Natural killer cell (primary cell): Measurements from ENCODE around the gene ZNF579. TPM values are rescaled to one million over a fixed set of nuclear protein-coding genes. Genes with fewer than 3 reads are reported as not detected.

Experiments used
- ATAC-seq, 3 donors: fragments of 150-1000 bp in 2 of 3; fragments of 200-7000 bp in 1 of 3; cut with Tn5 transposase; 1 replicate in 1 of 3; 2 replicates in 2 of 3; pipeline ENCODE4 v1.10.0; 2021; ENCODE audit warnings: mild to moderate bottlenecking in 2 of 3, moderate library complexity in 2 of 3
- DNase-seq, 2 donors: peaks; one replicate each; pipeline versions ENCODE4 v3.0.0 to v3.0.0-alpha.2; 2013 to 2021; ENCODE audit warnings: mixed read lengths in 1 of 2
- H3K27ac ChIP-seq: one replicate; pipeline ENCODE4 v1.5.1; 2013; ENCODE audit warnings: mild to moderate bottlenecking, low read length
- H3K27me3 ChIP-seq: one replicate; pipeline ENCODE4 v1.6.1; 2013; ENCODE audit warnings: low read length; ENCODE audit not compliant: control insufficient read depth, insufficient read depth
- H3K36me3 ChIP-seq: one replicate; pipeline ENCODE4 v1.6.1; 2013; ENCODE audit warnings: low read length; ENCODE audit not compliant: control insufficient read depth, insufficient read depth
- H3K4me1 ChIP-seq: one replicate; pipeline ENCODE4 v1.6.1; 2013; ENCODE audit warnings: low read length; ENCODE audit not compliant: control insufficient read depth, insufficient read depth
- H3K4me3 ChIP-seq: one replicate; pipeline ENCODE4 v1.5.1; 2013; ENCODE audit warnings: low read length
- H3K9me3 ChIP-seq: one replicate; pipeline ENCODE4 v1.6.1; 2013; ENCODE audit warnings: low read length; ENCODE audit not compliant: control insufficient read depth, insufficient read depth
- H3K27ac Mint-ChIP-seq, 2 donors: one replicate each; pipeline ENCODE4 v1.8.0; 2022; ENCODE audit warnings: mild to moderate bottlenecking in 2 of 2, mixed read lengths in 2 of 2, moderate library complexity in 1 of 2
- H3K27me3 Mint-ChIP-seq, 2 donors: one replicate each; pipeline ENCODE4 v1.8.0; 2022; ENCODE audit warnings: low read depth in 2 of 2, mixed read lengths in 2 of 2
- H3K36me3 Mint-ChIP-seq: one replicate; pipeline ENCODE4 v1.8.0; 2022; ENCODE audit warnings: mixed read lengths
- H3K4me1 Mint-ChIP-seq, 2 donors: one replicate each; pipeline ENCODE4 v1.8.0; 2022; ENCODE audit warnings: mixed read lengths in 2 of 2
- H3K4me3 Mint-ChIP-seq: one replicate; pipeline ENCODE4 v1.8.0; 2022; ENCODE audit warnings: mild to moderate bottlenecking, moderate library complexity, mixed read lengths
- H3K9me3 Mint-ChIP-seq, 2 donors: one replicate each; pipeline ENCODE4 v1.8.0; 2022; ENCODE audit warnings: mixed read lengths in 2 of 2
- CTCF ChIP-seq: fragments of 200-600 bp; IDR thresholded peaks from one replicate; pipeline ENCODE4 v1.8.0; 2022; ENCODE audit warnings: antibody characterized with exemption
- WGBS: methylation state at CpG from one replicate; pipeline ENCODE4 v1.1.7; 2013; ENCODE audit warnings: missing lambda C conversion rate; ENCODE audit not compliant: insufficient coverage; 5-methylcytosine and 5-hydroxymethylcytosine counted together
- intact Hi-C: fragments of 100-400 bp; cut with micrococcal nuclease; formaldehyde crosslinking; loops from one replicate; pipeline ENCODE4 v1.14.2; 2022
- total RNA-seq, 4 donors: library from RNA; stranded (reverse); fragments of 120-200 nt in 1 of 4; gene quantifications; one replicate each; pipeline versions ENCODE4 v1.2.3 to v1.2.4, GENCODE V29; 2013 to 2022

Gene ZNF579
- total RNA-seq, 3 donors from 2014 or later (not counting 1 experiment from before 2014, with no cell fraction given): 8.3 to 11.2 (median 9.5) TPM

- H3K27ac ChIP-seq: peak overlapping the region; percentile 71
- WGBS: under 1% methylated on average over 39 of the region's 43 CpGs
- no peaks in the 10 kb centered on the region for H3K9me3 ChIP-seq
- intact Hi-C loops: loop anchor here (5.0 kb wide), 1 partner anchor 37 kb away; the partner anchor contains the start of genes ZNF580 and ZNF581
- H3K27ac Mint-ChIP-seq: peak overlapping the region; percentile 93 to 95
- H3K36me3 ChIP-seq: no peaks in the 10 kb centered on the region
- ATAC-seq (peak; percentile 77 to 88 (median 81)), DNase-seq (peak; percentile 93 to 99)
- H3K27me3 Mint-ChIP-seq: no peaks in the 10 kb centered on the region
- H3K4me1 ChIP-seq: peaks cover 36% of the 10 kb centered on the region
- H3K4me3 ChIP-seq: peak overlapping the region; percentile 52
- H3K27me3 ChIP-seq: no peaks in the 10 kb centered on the region
- H3K4me3 Mint-ChIP-seq: peak overlapping the region; percentile 88
- no peaks in the 10 kb centered on the region for H3K9me3 Mint-ChIP-seq
- TF ChIP-seq CTCF: no peak
- H3K4me1 Mint-ChIP-seq: peaks cover 56 to 70% of the 10 kb centered on the region in 2 donors
- no peaks in the 10 kb centered on the region for H3K36me3 Mint-ChIP-seq
Observed at GRCh38 chr19:55605207-55605636, 24.6 kb upstream of the ZNF579 start.

- intact Hi-C loops: no loop called here
- no peaks in the 10 kb centered on the region for H3K36me3 ChIP-seq
- no peaks in the 10 kb centered on the region for H3K9me3 Mint-ChIP-seq
- WGBS: 90% methylated on average over 22 of the region's 22 CpGs
- H3K27ac ChIP-seq: no peak overlapping the region
- ATAC-seq (no peak), DNase-seq (no peak)
- peaks cover 50 to 67% of the 10 kb centered on the region in 2 donors for H3K4me1 Mint-ChIP-seq
- H3K36me3 Mint-ChIP-seq: no peaks in the 10 kb centered on the region
- H3K9me3 ChIP-seq: no peaks in the 10 kb centered on the region
- no peaks in the 10 kb centered on the region for H3K27me3 ChIP-seq
- H3K27me3 Mint-ChIP-seq: no peaks in the 10 kb centered on the region
- H3K27ac Mint-ChIP-seq: peak overlapping the region; percentile 29 to 95
- TF ChIP-seq CTCF: no peak
- H3K4me3 Mint-ChIP-seq: peak overlapping the region; percentile 71
- H3K4me3 ChIP-seq: no peak overlapping the region
- peaks cover 41% of the 10 kb centered on the region for H3K4me1 ChIP-seq
Observed at GRCh38 chr19:55603581-55604292, 23.1 kb upstream of the ZNF579 start.

- TF ChIP-seq CTCF: no peak
- peaks cover 43% of the 10 kb centered on the region for H3K4me1 ChIP-seq
- H3K9me3 ChIP-seq: no peaks in the 10 kb centered on the region
- H3K27ac ChIP-seq: no peak overlapping the region
- no peaks in the 10 kb centered on the region for H3K36me3 ChIP-seq
- WGBS: 96% methylated on average over 21 of the region's 21 CpGs
- H3K9me3 Mint-ChIP-seq: no peaks in the 10 kb centered on the region
- intact Hi-C loops: no loop called here
- no peaks in the 10 kb centered on the region for H3K27me3 Mint-ChIP-seq
- no peak overlapping the region for H3K4me3 ChIP-seq
- DNase-seq (no peak), ATAC-seq (no peak)
- peak overlapping the region; percentile 29 to 95 for H3K27ac Mint-ChIP-seq
- H3K4me1 Mint-ChIP-seq: peaks cover 53 to 68% of the 10 kb centered on the region in 2 donors
- no peaks in the 10 kb centered on the region for H3K36me3 Mint-ChIP-seq
- peak overlapping the region; percentile 71 for H3K4me3 Mint-ChIP-seq
- no peaks in the 10 kb centered on the region for H3K27me3 ChIP-seq
Observed at GRCh38 chr19:55603115-55603514, 22.5 kb upstream of the ZNF579 start.
